Subcutaneous adipose tissue (tissue), 4 donors: ENCODE data around the gene CAPZA2. TPM values are rescaled to one million over a fixed set of nuclear protein-coding genes. Genes with fewer than 3 reads are reported as not detected.

Experiments used
- total RNA-seq, 4 donors: library from RNA; depleted of rRNA; stranded (reverse); fragments of >200 nt; gene quantifications; one replicate each; pipeline ENCODE4 v1.1.0, GENCODE V29; 2016
- TF ChIP-seq, protein P1 (sequence below): fragments of 450-650 bp; IDR thresholded peaks from one replicate; pipeline ENCODE4 v1.5.1; 2016; ENCODE audit warnings: low read depth, mild to moderate bottlenecking, control low read depth, antibody characterized with exemption, moderate library complexity

Gene CAPZA2
- total RNA-seq, 4 donors from 2014 or later, result 106 to 209 (median 156) TPM

DNA sequence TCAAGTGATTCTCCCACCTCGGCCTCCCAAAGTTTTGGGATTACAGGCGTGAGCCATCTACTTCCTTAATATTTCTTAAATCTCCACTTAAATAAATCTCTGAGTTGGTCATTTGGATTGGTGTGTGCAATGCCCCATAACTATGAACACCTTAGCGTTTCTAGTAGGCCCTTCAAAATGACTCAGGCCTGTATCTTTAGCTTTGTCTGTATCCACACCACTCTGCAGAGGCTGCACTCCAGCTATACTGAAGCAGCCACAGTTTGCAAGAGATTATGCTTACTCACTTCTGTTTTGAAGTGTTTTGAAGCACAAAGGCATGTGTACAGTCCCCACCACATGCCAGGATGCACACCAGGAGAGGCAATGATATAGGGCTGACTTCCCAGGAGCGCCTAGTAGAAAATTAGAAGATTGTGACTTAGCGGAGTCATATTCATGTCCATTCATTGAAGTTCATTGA lies 88.5 kb downstream of the CAPZA2 start:
- TF ChIP-seq, protein P1, sequence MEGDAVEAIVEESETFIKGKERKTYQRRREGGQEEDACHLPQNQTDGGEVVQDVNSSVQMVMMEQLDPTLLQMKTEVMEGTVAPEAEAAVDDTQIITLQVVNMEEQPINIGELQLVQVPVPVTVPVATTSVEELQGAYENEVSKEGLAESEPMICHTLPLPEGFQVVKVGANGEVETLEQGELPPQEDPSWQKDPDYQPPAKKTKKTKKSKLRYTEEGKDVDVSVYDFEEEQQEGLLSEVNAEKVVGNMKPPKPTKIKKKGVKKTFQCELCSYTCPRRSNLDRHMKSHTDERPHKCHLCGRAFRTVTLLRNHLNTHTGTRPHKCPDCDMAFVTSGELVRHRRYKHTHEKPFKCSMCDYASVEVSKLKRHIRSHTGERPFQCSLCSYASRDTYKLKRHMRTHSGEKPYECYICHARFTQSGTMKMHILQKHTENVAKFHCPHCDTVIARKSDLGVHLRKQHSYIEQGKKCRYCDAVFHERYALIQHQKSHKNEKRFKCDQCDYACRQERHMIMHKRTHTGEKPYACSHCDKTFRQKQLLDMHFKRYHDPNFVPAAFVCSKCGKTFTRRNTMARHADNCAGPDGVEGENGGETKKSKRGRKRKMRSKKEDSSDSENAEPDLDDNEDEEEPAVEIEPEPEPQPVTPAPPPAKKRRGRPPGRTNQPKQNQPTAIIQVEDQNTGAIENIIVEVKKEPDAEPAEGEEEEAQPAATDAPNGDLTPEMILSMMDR, result no peak

GRCh38 chr7:116951366-116952292 lies 89.2 kb downstream of the CAPZA2 start:
- TF ChIP-seq, protein P1, result no peak

GRCh38 chr7:116952635-116953371 lies 90.4 kb downstream of the CAPZA2 start:
- TF ChIP-seq, protein P1, result no peak

DNA sequence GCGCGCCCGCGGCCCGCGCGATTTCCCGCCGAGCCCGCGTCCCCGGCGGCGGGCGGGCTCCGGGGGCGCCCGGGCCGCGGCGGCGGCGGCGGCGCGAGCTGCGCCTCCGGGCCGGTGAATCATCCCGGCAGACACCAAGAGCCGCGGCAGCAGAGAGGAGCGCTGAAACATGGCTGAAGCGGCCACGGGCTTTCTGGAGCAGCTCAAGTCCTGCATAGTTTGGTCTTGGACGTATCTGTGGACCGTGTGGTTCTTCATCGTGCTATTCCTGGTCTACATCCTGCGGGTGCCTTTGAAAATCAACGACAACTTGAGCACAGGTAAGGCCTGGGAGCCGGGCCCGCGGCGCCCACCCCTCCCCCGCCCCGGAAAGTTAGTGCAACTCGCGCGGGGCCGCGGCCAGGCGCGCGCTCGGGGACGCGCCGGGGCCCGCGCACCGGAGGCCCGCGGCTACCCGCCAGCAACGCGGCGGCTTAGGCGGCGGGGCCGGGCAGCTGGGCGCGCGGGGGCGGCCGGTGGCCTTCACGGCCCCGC lies 91.1 kb downstream of the CAPZA2 start, which contains the start of gene ST7:
TSS of gene ST7 (plus strand) at position 130 of the 534 bp plus-strand sequence. CDS start at position 170, 40 bp downstream.
- TF ChIP-seq, protein P1, result no peak

- TF ChIP-seq, protein P1, result no peak
Measured at GRCh38 chr7:116953906-116954838, 91.8 kb downstream of the CAPZA2 start.

- TF ChIP-seq, protein P1, result no peak
Measured at GRCh38 chr7:116955340-116955739, 93.0 kb downstream of the CAPZA2 start.
